Neural progenitor cell (in vitro differentiated cells): ENCODE measurements around the gene CHST9. TPM values are rescaled to one million over a fixed set of nuclear protein-coding genes. Genes with fewer than 3 reads are reported as not detected.

Experiments used
- DNase-seq: peaks from one replicate; pipeline ENCODE4 v3.0.0-alpha.2; 2016; ENCODE audit warnings: low spot score
- H2AFZ ChIP-seq: fragments of 200-600 bp; sonication (generic); replicated peaks from 2 replicates; pipeline ENCODE4 v1.6.1; 2016; ENCODE audit warnings: antibody characterized with exemption
- H3F3A ChIP-seq: fragments of 200-600 bp; sonication (generic); 2 replicates; pipeline ENCODE4 v1.6.1; 2016; ENCODE audit warnings: antibody characterized with exemption, low read depth
- H3K27ac ChIP-seq: fragments of 200-600 bp; sonication (generic); 2 replicates; pipeline ENCODE4 v1.5.1; 2016; ENCODE audit warnings: mild to moderate bottlenecking
- H3K27me3 ChIP-seq: fragments of 200-600 bp; sonication (generic); 2 replicates; pipeline ENCODE4 v1.6.1; 2016; ENCODE audit warnings: mild to moderate bottlenecking, moderate library complexity
- H3K36me3 ChIP-seq: fragments of 200-600 bp; sonication (generic); 2 replicates; pipeline ENCODE4 v1.5.1; 2016
- H3K4me1 ChIP-seq: fragments of 200-600 bp; sonication (generic); 2 replicates; pipeline ENCODE4 v1.6.1; 2016; ENCODE audit warnings: mixed run types
- H3K4me2 ChIP-seq: fragments of 200-600 bp; sonication (generic); 2 replicates; pipeline ENCODE4 v1.6.1; 2016
- H3K4me3 ChIP-seq: fragments of 200-600 bp; sonication (generic); 2 replicates; pipeline ENCODE4 v1.5.1; 2016
- H3K79me2 ChIP-seq: fragments of 200-600 bp; sonication (generic); 2 replicates; pipeline ENCODE4 v1.6.1; 2016; ENCODE audit warnings: low read depth
- H3K9ac ChIP-seq: fragments of 200-600 bp; sonication (generic); 2 replicates; pipeline ENCODE4 v1.6.1; 2016
- H3K9me3 ChIP-seq: fragments of 200-600 bp; sonication (generic); 2 replicates; pipeline ENCODE4 v1.5.1; 2016; ENCODE audit warnings: low read depth
- H4K20me1 ChIP-seq: fragments of 200-600 bp; sonication (generic); 2 replicates; pipeline ENCODE4 v1.6.1; 2016; ENCODE audit warnings: low read depth
- H3K27ac Mint-ChIP-seq: 3 replicates; pipeline ENCODE4 v1.8.0; 2021; ENCODE audit warnings: mixed read lengths
- H3K27me3 Mint-ChIP-seq: 2 replicates; pipeline ENCODE4 v1.8.0; 2022; ENCODE audit warnings: low read depth, mild to moderate bottlenecking, inconsistent platforms, moderate library complexity, mixed read lengths; ENCODE audit not compliant: insufficient read depth
- H3K36me3 Mint-ChIP-seq: 3 replicates; pipeline ENCODE4 v1.8.0; 2021; ENCODE audit warnings: mixed read lengths
- H3K4me1 Mint-ChIP-seq: 3 replicates; pipeline ENCODE4 v1.8.0; 2021; ENCODE audit warnings: mixed read lengths
- H3K4me3 Mint-ChIP-seq: 3 replicates; pipeline ENCODE4 v1.8.0; 2021; ENCODE audit warnings: mild to moderate bottlenecking, moderate library complexity, mixed read lengths
- H3K9me3 Mint-ChIP-seq: 3 replicates; pipeline ENCODE4 v1.8.0; 2020; ENCODE audit warnings: mixed read lengths
- CTCF ChIP-seq: fragments of 200-600 bp; sonication (generic); IDR thresholded peaks from 2 replicates; pipeline ENCODE4 v1.5.1; 2017; ENCODE audit warnings: antibody characterized with exemption, mild to moderate bottlenecking
- EZH2 ChIP-seq: fragments of 200-600 bp; sonication (generic); IDR thresholded peaks from 2 replicates; pipeline ENCODE4 v1.6.1; 2017; ENCODE audit warnings: antibody characterized with exemption, mild to moderate bottlenecking, moderate library complexity
- EZH2phosphoT487 ChIP-seq: fragments of 200-600 bp; sonication (generic); IDR thresholded peaks from 2 replicates; pipeline ENCODE4 v1.6.1; 2017; ENCODE audit warnings: antibody characterized with exemption
- total RNA-seq: library from RNA; depleted of rRNA; stranded (reverse); fragments of >200 nt; gene quantifications from 2 replicates; pipeline ENCODE4 v1.2.3, GENCODE V29; 2015; ENCODE audit warnings: low replicate concordance

Gene CHST9
- total RNA-seq, 1 donor from 2014 or later: 1.3 TPM

GRCh38 chr18:26920644-26921043 is 264.5 kb downstream of the CHST9 start:
- Mint-ChIP-seq H3K36me3 (no peaks in the 10 kb centered on the region), H3K9me3 (peaks cover 13% of the 10 kb centered on the region), H3K27ac (no peak overlapping the region), H3K27me3 (peaks cover 2% of the 10 kb centered on the region), H3K4me1 (peaks cover 12% of the 10 kb centered on the region), H3K4me3 (no peak overlapping the region)
- Histone ChIP-seq H3K4me3 (no peak overlapping the region), H3K79me2 (no peaks in the 10 kb centered on the region), H4K20me1 (no peaks in the 10 kb centered on the region), H3K27ac (no peak overlapping the region), H3K4me1 (peaks cover 6% of the 10 kb centered on the region), H3K36me3 (no peaks in the 10 kb centered on the region), H3K27me3 (no peaks in the 10 kb centered on the region), H3F3A (no peaks in the 10 kb centered on the region), H3K9me3 (no peaks in the 10 kb centered on the region), H3K4me2 (no peak overlapping the region), H2AFZ (no peak overlapping the region), H3K9ac (no peak overlapping the region)
- no peak for DNase-seq
- TF ChIP-seq EZH2phosphoT487: no peak
- TF ChIP-seq CTCF: no peak
- TF ChIP-seq EZH2: no peak

GRCh38 chr18:26919627-26920026 is 265.5 kb downstream of the CHST9 start:
- Histone ChIP-seq H3K9ac (no peak overlapping the region), H3K79me2 (no peaks in the 10 kb centered on the region), H3F3A (no peaks in the 10 kb centered on the region), H3K9me3 (no peaks in the 10 kb centered on the region), H3K4me2 (no peak overlapping the region), H3K36me3 (no peaks in the 10 kb centered on the region), H3K27me3 (no peaks in the 10 kb centered on the region), H3K27ac (no peak overlapping the region), H2AFZ (peak overlapping the region; percentile 44), H4K20me1 (no peaks in the 10 kb centered on the region), H3K4me3 (no peak overlapping the region), H3K4me1 (peaks cover 6% of the 10 kb centered on the region)
- Mint-ChIP-seq H3K9me3 (peaks cover 13% of the 10 kb centered on the region), H3K4me3 (no peak overlapping the region), H3K27me3 (peaks cover 2% of the 10 kb centered on the region), H3K27ac (no peak overlapping the region), H3K4me1 (peaks cover 16% of the 10 kb centered on the region), H3K36me3 (no peaks in the 10 kb centered on the region)
- no peak for TF ChIP-seq EZH2
- DNase-seq: no peak

- no peaks in the 10 kb centered on the region for H3K79me2 ChIP-seq
- no peaks in the 10 kb centered on the region for H3K36me3 ChIP-seq
- peaks cover 6% of the 10 kb centered on the region for H3K4me1 ChIP-seq
- Mint-ChIP-seq H3K9me3 (peaks cover 13% of the 10 kb centered on the region), H3K4me1 (peaks cover 21% of the 10 kb centered on the region), H3K27me3 (peaks cover 2% of the 10 kb centered on the region), H3K27ac (no peak overlapping the region), H3K4me3 (no peak overlapping the region), H3K36me3 (no peaks in the 10 kb centered on the region)
- no peak overlapping the region for H3K27ac ChIP-seq
- no peaks in the 10 kb centered on the region for H3F3A ChIP-seq
- no peaks in the 10 kb centered on the region for H4K20me1 ChIP-seq
- no peak overlapping the region for H2AFZ ChIP-seq
- no peak overlapping the region for H3K9ac ChIP-seq
- H3K9me3 ChIP-seq: no peaks in the 10 kb centered on the region
- no peak overlapping the region for H3K4me3 ChIP-seq
- no peak overlapping the region for H3K4me2 ChIP-seq
- TF ChIP-seq EZH2phosphoT487 (no peak), CTCF (no peak), EZH2 (no peak)
- no peaks in the 10 kb centered on the region for H3K27me3 ChIP-seq
- no peak for DNase-seq
Measured at GRCh38 chr18:26919201-26919600, 265.9 kb downstream of the CHST9 start.

DNA sequence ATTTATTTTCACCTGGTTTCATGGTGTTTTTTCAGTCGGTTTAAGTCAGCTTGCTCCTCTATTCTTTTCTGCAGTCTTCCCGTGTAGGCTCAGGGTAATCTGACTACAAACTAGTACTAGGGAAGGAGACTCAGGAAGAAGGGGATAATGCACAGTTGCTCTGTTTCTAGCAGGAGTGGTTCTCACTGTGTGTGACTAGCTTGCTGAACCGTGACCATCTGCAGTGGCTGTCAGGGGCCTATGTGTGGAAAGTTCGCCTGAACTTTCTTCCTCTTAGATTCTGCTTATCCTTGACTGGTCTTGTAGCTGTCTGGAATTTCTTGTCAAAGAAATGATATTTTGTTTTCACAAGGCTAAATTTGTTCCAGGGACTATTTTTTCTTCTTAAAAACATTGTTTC is 273.3 kb downstream of the CHST9 start:
- H3K27ac Mint-ChIP-seq: peak overlapping the region; percentile 55

More for the DNA sequence above, 273.3 kb downstream of the CHST9 start:
- no peak overlapping the region for H3K4me3 ChIP-seq
- H2AFZ ChIP-seq: peak overlapping the region; percentile 2
- H3K9me3 ChIP-seq: no peaks in the 10 kb centered on the region
- no peaks in the 10 kb centered on the region for H3K36me3 ChIP-seq
- Mint-ChIP-seq H3K9me3 (no peaks in the 10 kb centered on the region), H3K4me1 (peaks cover 47% of the 10 kb centered on the region), H3K36me3 (no peaks in the 10 kb centered on the region), H3K4me3 (peak overlapping the region; percentile 44), H3K27me3 (peaks cover 4% of the 10 kb centered on the region)
- no peaks in the 10 kb centered on the region for H3K79me2 ChIP-seq
- H3F3A ChIP-seq: no peaks in the 10 kb centered on the region
- no peak overlapping the region for H3K4me2 ChIP-seq
- H4K20me1 ChIP-seq: no peaks in the 10 kb centered on the region
- TF ChIP-seq CTCF (no peak), EZH2 (no peak), EZH2phosphoT487 (no peak)
- no peak overlapping the region for H3K9ac ChIP-seq
- H3K27ac ChIP-seq: no peak overlapping the region
- peaks cover under 1% of the 10 kb centered on the region for H3K4me1 ChIP-seq
- DNase-seq: peak; percentile 18
- H3K27me3 ChIP-seq: no peaks in the 10 kb centered on the region
